ENCODE results near the gene CCL28. TPM values are rescaled to one million over a fixed set of nuclear protein-coding genes. Genes with fewer than 3 reads are reported as not detected.

Gene CCL28
- total RNA-seq, 1 experiment from 2014 or later, result 8.5 TPM

- Histone ChIP-seq H3K79me2 (ENCODE audit: low read length) (no peaks in the 10 kb centered on the region), H3K4me3 (ENCODE audit: low read length) (no peak overlapping the region), H2AFZ (ENCODE audit: low read length) (peak overlapping the region; percentile 10; the same call in 1 of the 2 replicates), H3K4me1 (ENCODE audit: insufficient read depth, low read length) (peaks cover 24% of the 10 kb centered on the region), H3K36me3 (ENCODE audit: low read depth, low read length) (no peaks in the 10 kb centered on the region), H3K27ac (ENCODE audit: low read length) (no peak overlapping the region; the same call in 1 of the 2 replicates), H3K9ac (ENCODE audit: low read length) (no peak overlapping the region), H3K27me3 (ENCODE audit: low read length) (no peaks in the 10 kb centered on the region), H3K9me3 (ENCODE audit: low read length) (no peaks in the 10 kb centered on the region), H4K20me1 (ENCODE audit: low read length) (no peaks in the 10 kb centered on the region), H3F3A (ENCODE audit: low read length, unreplicated experiment) (no peaks in the 10 kb centered on the region), H3K9me2 (replicated peaks; ENCODE audit: low read length) (no peaks in the 10 kb centered on the region), H3K4me2 (ENCODE audit: low read length) (peak overlapping the region; percentile 48)
- intact Hi-C loops (cut with micrococcal nuclease), result no loop called here
- ChIA-PET POLR2A (ENCODE audit: unreplicated experiment) (interaction anchor here (0.6 to 1.0 kb wide), 3 partner anchors 62 to 1518 kb away, joined by 3 to 10 read pairs (median 3); partner anchors contain the start of gene TMEM267), CTCF (interaction anchor here (0.8 kb wide), 1 partner anchor 62 kb away, joined by 4 read pairs; the partner anchor contains the start of gene TMEM267)
- TF ChIP-seq EZH2 (IDR thresholded peaks at IDR 0.05; ENCODE audit: low read length, unreplicated experiment), result no peak
- TF ChIP-seq EZH2phosphoT487 (IDR thresholded peaks at IDR 0.05; ENCODE audit: borderline replicate concordance, low read length), result no peak
- TF ChIP-seq CTCF (conservative IDR thresholded peaks at IDR 0.05; ENCODE audit: low read depth, low read length), result no peak
- ATAC-seq (peak; percentile 73), DNase-seq (peak; percentile 77)
- BruUV-seq (replicated peaks), result no TSS peak
These were observed 10.0 kb upstream of the CCL28 start for GRCh38 chr5:43422143-43422542.

- no peaks in the 10 kb centered on the region for H3K27me3 ChIP-seq (ENCODE audit: low read length)
- TF ChIP-seq EZH2phosphoT487 (IDR thresholded peaks at IDR 0.05; ENCODE audit: borderline replicate concordance, low read length) (no peak), CTCF (conservative IDR thresholded peaks at IDR 0.05; ENCODE audit: low read depth, low read length) (no peak), EZH2 (IDR thresholded peaks at IDR 0.05; ENCODE audit: low read length, unreplicated experiment) (no peak)
- H3K9ac ChIP-seq (ENCODE audit: low read length), result no peak overlapping the region
- DNase-seq (no peak), ATAC-seq (no peak)
- peaks cover 22% of the 10 kb centered on the region for H3K4me1 ChIP-seq (ENCODE audit: insufficient read depth, low read length)
- no peaks in the 10 kb centered on the region for H3K9me3 ChIP-seq (ENCODE audit: low read length)
- no peaks in the 10 kb centered on the region for H3K9me2 ChIP-seq (replicated peaks; ENCODE audit: low read length)
- CTCF ChIA-PET, result interaction anchor here (0.8 kb wide), 1 partner anchor 62 kb away, joined by 4 read pairs; the partner anchor contains the start of gene TMEM267
- intact Hi-C loops (cut with micrococcal nuclease), result no loop called here
- no peaks in the 10 kb centered on the region for H3F3A ChIP-seq (ENCODE audit: low read length, unreplicated experiment)
- no peak overlapping the region; the same call in 1 of the 2 replicates for H3K27ac ChIP-seq (ENCODE audit: low read length)
- POLR2A ChIA-PET (ENCODE audit: unreplicated experiment), result interaction anchor here (1.0 kb wide), 1 partner anchor 62 kb away, joined by 10 read pairs; the partner anchor contains the start of gene TMEM267
- H3K36me3 ChIP-seq (ENCODE audit: low read depth, low read length), result no peaks in the 10 kb centered on the region
- H3K4me2 ChIP-seq (ENCODE audit: low read length), result peak overlapping the region; percentile 48
- peak overlapping the region; percentile 10; the same call in 1 of the 2 replicates for H2AFZ ChIP-seq (ENCODE audit: low read length)
- BruUV-seq (replicated peaks), result no TSS peak
- H4K20me1 ChIP-seq (ENCODE audit: low read length), result no peaks in the 10 kb centered on the region
- H3K79me2 ChIP-seq (ENCODE audit: low read length), result no peaks in the 10 kb centered on the region
- no peak overlapping the region for H3K4me3 ChIP-seq (ENCODE audit: low read length)
These were observed 9.4 kb upstream of the CCL28 start for GRCh38 chr5:43421450-43422133.

DNA sequence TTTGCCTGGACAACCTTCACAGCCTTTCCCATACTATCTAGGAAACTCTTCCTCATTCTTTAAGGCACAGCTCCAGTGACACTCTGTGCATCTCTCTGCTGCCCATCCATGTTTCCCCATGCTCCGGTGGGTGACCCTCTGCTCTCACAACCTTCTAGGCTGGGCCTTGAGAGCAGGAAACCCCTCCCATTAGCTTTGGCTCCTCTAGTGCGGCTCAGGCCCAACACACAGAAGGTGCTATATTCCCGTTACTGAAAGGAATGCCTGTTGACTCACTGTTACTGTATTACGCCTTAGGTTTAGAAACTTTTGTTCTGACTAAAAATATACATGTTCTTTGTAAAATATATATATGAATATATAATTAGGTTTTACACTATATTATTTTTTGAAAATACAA is 8.1 kb upstream of the CCL28 start:
- ATAC-seq, result no peak
- Histone ChIP-seq H3K79me2 (ENCODE audit: low read length) (no peaks in the 10 kb centered on the region), H3K4me2 (ENCODE audit: low read length) (no peak overlapping the region), H3K27me3 (ENCODE audit: low read length) (no peaks in the 10 kb centered on the region), H3K36me3 (ENCODE audit: low read depth, low read length) (no peaks in the 10 kb centered on the region), H3K9ac (ENCODE audit: low read length) (no peak overlapping the region), H3F3A (ENCODE audit: low read length, unreplicated experiment) (no peaks in the 10 kb centered on the region), H4K20me1 (ENCODE audit: low read length) (no peaks in the 10 kb centered on the region), H3K27ac (ENCODE audit: low read length) (no peak overlapping the region), H3K9me2 (replicated peaks; ENCODE audit: low read length) (no peaks in the 10 kb centered on the region), H2AFZ (ENCODE audit: low read length) (no peak overlapping the region), H3K4me1 (ENCODE audit: insufficient read depth, low read length) (peaks cover 11% of the 10 kb centered on the region), H3K4me3 (ENCODE audit: low read length) (no peak overlapping the region), H3K9me3 (ENCODE audit: low read length) (no peaks in the 10 kb centered on the region)
- ChIA-PET POLR2A (ENCODE audit: unreplicated experiment) (no interaction called here), CTCF (no interaction called here)
- no peak for DNase-seq
- intact Hi-C loops (cut with micrococcal nuclease), result no loop called here
- TF ChIP-seq EZH2phosphoT487 (IDR thresholded peaks at IDR 0.05; ENCODE audit: borderline replicate concordance, low read length), result no peak
- TF ChIP-seq CTCF (conservative IDR thresholded peaks at IDR 0.05; ENCODE audit: low read depth, low read length), result no peak
- no peak for TF ChIP-seq EZH2 (IDR thresholded peaks at IDR 0.05; ENCODE audit: low read length, unreplicated experiment)
- no TSS peak for BruUV-seq (replicated peaks)

Measured in PC-3 (cell line).